ENCODE measurements around the gene SFXN5. TPM values are rescaled to one million over a fixed set of nuclear protein-coding genes. Genes with fewer than 3 reads are reported as not detected.
"Not testable (repeated sequence)": the region's sequence is repeated elsewhere in the genome, so short reads cannot be mapped to it uniquely, and the experiment has no call there.

Gene SFXN5
- 10 to 100 TPM in 3 of 4 donors, 1 to 10 TPM in 1; 8.4 to 18.3 (median 15.3) TPM for total RNA-seq

- WGBS, 2 donors, result 1 to 5% methylated on average over 22 to 52 of the region's 67 CpGs
- TF ChIP-seq CTCF (IDR thresholded peaks at IDR 0.05) (peak in 1 of 3 donors; percentile 42), POLR2A (IDR thresholded peaks at IDR 0.05) (no peak)
- intact Hi-C loops (cut with DNase I; ENCODE audit: low total_unique reads), result loop anchor here (10.0 kb wide), 1 partner anchor 77 kb away; no protein-coding TSS in a partner anchor
- H3K4me3 ChIP-seq (ENCODE audit: low read depth, poor library complexity, severe bottlenecking), result peak within 1 kb of the TSS; percentile 82
- peak; percentile 97 to 100 for DNase-seq (ENCODE audit: low spot score in 2 of 2)
These were observed at the start of gene SFXN5 for GRCh38 chr2:73071360-73072128. SFXN5 (minus strand) TSS chr2:73071712; CDS start chr2:73071705, 7 bp downstream.

- H3K4me3 ChIP-seq (ENCODE audit: low read depth, poor library complexity, severe bottlenecking); DNase-seq (ENCODE audit: low spot score in 2 of 2); intact Hi-C loops (cut with DNase I; ENCODE audit: low total_unique reads): not testable (repeated sequence)
- 89 to 90% methylated on average over 11 of the region's 11 CpGs for WGBS, 2 donors
These were observed 48.2 kb upstream of the SFXN5 start for GRCh38 chr2:73119611-73120239.

- no peak overlapping the region for H3K4me3 ChIP-seq (ENCODE audit: low read depth, poor library complexity, severe bottlenecking)
- WGBS, 2 donors, result 44 to 62% methylated on average over 1 of the region's 1 CpG
- intact Hi-C loops (cut with DNase I; ENCODE audit: low total_unique reads), result no loop called here
- no peak for TF ChIP-seq POLR2A (IDR thresholded peaks at IDR 0.05)
- no peak for TF ChIP-seq CTCF (IDR thresholded peaks at IDR 0.05)
- no peak for DNase-seq (ENCODE audit: low spot score in 2 of 2)
These were observed 45.9 kb upstream of the SFXN5 start for GRCh38 chr2:73117441-73117840.

- DNase-seq (ENCODE audit: low spot score in 2 of 2), result peak in 1 of 2 donors; percentile 21
- intact Hi-C loops (cut with DNase I; ENCODE audit: low total_unique reads), result no loop called here
- 63 to 70% methylated on average over 8 of the region's 8 CpGs for WGBS, 2 donors
- TF ChIP-seq CTCF (IDR thresholded peaks at IDR 0.05) (no peak), POLR2A (IDR thresholded peaks at IDR 0.05) (no peak)
- no peak overlapping the region for H3K4me3 ChIP-seq (ENCODE audit: low read depth, poor library complexity, severe bottlenecking)
These were observed 44.9 kb upstream of the SFXN5 start for GRCh38 chr2:73116182-73116960.

- intact Hi-C loops (cut with DNase I; ENCODE audit: low total_unique reads), result no loop called here
- 89 to 98% methylated on average over 4 of the region's 4 CpGs for WGBS, 2 donors
- DNase-seq (ENCODE audit: low spot score in 2 of 2), result peak in 1 of 2 donors; percentile 4
- TF ChIP-seq CTCF (IDR thresholded peaks at IDR 0.05) (no peak), POLR2A (IDR thresholded peaks at IDR 0.05) (no peak)
- no peak overlapping the region for H3K4me3 ChIP-seq (ENCODE audit: low read depth, poor library complexity, severe bottlenecking)
These were observed 42.9 kb upstream of the SFXN5 start for GRCh38 chr2:73114273-73114867.
